Muscle layer of colon (tissue), 2 donors: ENCODE measurements around the gene EXOC3L2.

Experiments used
- H3K27ac ChIP-seq: one replicate; pipeline ENCODE4 v1.7.0; 2013; ENCODE audit warnings: low read depth, mild to moderate bottlenecking, low read length, moderate library complexity
- H3K27me3 ChIP-seq, 2 donors: one replicate each; pipeline ENCODE4 v1.7.0; 2013; ENCODE audit warnings: low read length in 2 of 2, mild to moderate bottlenecking in 2 of 2; ENCODE audit not compliant: insufficient read depth in 2 of 2, control insufficient read depth in 1 of 2
- H3K36me3 ChIP-seq: one replicate; pipeline ENCODE4 v1.7.0; 2013; ENCODE audit warnings: mild to moderate bottlenecking, low read length; ENCODE audit not compliant: insufficient read depth
- H3K4me1 ChIP-seq: one replicate; pipeline ENCODE4 v1.7.0; 2013; ENCODE audit warnings: mild to moderate bottlenecking, low read length; ENCODE audit not compliant: insufficient read depth
- H3K4me3 ChIP-seq, 2 donors: one replicate each; pipeline ENCODE4 v1.7.0; 2013; ENCODE audit warnings: low read length in 2 of 2, low read depth in 1 of 2, mild to moderate bottlenecking in 1 of 2, moderate library complexity in 1 of 2
- H3K9ac ChIP-seq: one replicate; pipeline ENCODE4 v1.7.0; 2013; ENCODE audit warnings: low read length
- H3K9me3 ChIP-seq: one replicate; pipeline ENCODE4 v1.7.0; 2013; ENCODE audit warnings: mild to moderate bottlenecking, low read length
- donor health status: abdominal sarcoma.
- donor health status: Adenocarcinoma of cecum.

Gene EXOC3L2

GRCh38 chr19:45163751-45164460, 81.3 kb downstream of the EXOC3L2 start:
- Histone ChIP-seq H3K27me3 (peaks cover 0 to 36% of the 10 kb centered on the region in 2 donors), H3K4me1 (no peaks in the 10 kb centered on the region), H3K4me3 (no peak overlapping the region)

GRCh38 chr19:45163156-45163555, 82.1 kb downstream of the EXOC3L2 start:
- H3K4me3 ChIP-seq = no peak overlapping the region
- H3K27me3 ChIP-seq = peaks cover 0 to 43% of the 10 kb centered on the region in 2 donors
- no peaks in the 10 kb centered on the region for H3K36me3 ChIP-seq
- no peaks in the 10 kb centered on the region for H3K9me3 ChIP-seq
- H3K9ac ChIP-seq = no peak overlapping the region
- no peak overlapping the region for H3K27ac ChIP-seq
- H3K4me1 ChIP-seq = no peaks in the 10 kb centered on the region

More at GRCh38 chr19:45163751-45164460, 81.3 kb downstream of the EXOC3L2 start:
- H3K36me3 ChIP-seq = no peaks in the 10 kb centered on the region
- no peak overlapping the region for H3K9ac ChIP-seq
- H3K27ac ChIP-seq = no peak overlapping the region
- no peaks in the 10 kb centered on the region for H3K9me3 ChIP-seq

- H3K36me3 ChIP-seq = no peaks in the 10 kb centered on the region
- no peak overlapping the region for H3K27ac ChIP-seq
- H3K27me3 ChIP-seq = peaks cover 0 to 47% of the 10 kb centered on the region in 2 donors
- H3K9ac ChIP-seq = no peak overlapping the region
- H3K4me3 ChIP-seq = no peak overlapping the region
- no peaks in the 10 kb centered on the region for H3K4me1 ChIP-seq
- H3K9me3 ChIP-seq = no peaks in the 10 kb centered on the region
Observed at GRCh38 chr19:45162608-45163143, 82.5 kb downstream of the EXOC3L2 start.
